Mammary epithelial cell (primary cell): ENCODE results near the gene MOB2.

ENCODE experiments used
- EZH2 ChIP-seq: IDR thresholded peaks from 2 replicates; pipeline ENCODE4 v1.6.1; 2012; ENCODE audit warnings: low read length, inconsistent platforms, borderline replicate concordance
- TF ChIP-seq, protein P1 (sequence below), 2 donors: IDR thresholded peaks in 1 of 2; conservative IDR thresholded peaks in 1 of 2; 2 replicates each; pipeline ENCODE4 v1.5.1; 2011 to 2012; ENCODE audit warnings: inconsistent platforms in 2 of 2, low read length in 2 of 2, mild to moderate bottlenecking in 2 of 2, control low read depth in 1 of 2, low read depth in 1 of 2; ENCODE audit not compliant: insufficient read depth in 1 of 2; ENCODE audit errors: extremely low read depth in 1 of 2

DNA sequence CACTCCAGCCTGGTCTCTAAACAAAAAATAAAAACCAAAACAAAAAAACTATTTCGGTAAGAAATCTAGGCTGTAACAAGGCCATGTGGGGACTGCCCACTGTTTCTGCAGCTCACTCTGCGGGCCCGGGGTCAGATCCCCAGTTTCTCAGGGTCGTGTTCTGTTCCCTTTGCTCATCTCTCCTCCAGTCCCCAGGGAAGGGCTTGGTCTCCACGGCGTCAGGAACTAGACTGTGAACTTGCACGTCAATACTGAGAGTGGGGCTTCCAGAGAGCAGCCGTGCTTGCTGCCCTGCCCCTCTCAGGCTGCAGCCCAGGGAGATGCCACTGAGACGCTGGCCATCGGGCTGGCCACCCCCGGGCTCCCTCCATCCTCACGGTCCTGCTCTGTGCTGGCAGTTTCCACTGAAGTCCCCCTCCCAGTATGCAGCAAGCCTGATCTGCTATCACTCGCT is 33.7 kb upstream of the MOB2 start:
- TF ChIP-seq, protein P1, sequence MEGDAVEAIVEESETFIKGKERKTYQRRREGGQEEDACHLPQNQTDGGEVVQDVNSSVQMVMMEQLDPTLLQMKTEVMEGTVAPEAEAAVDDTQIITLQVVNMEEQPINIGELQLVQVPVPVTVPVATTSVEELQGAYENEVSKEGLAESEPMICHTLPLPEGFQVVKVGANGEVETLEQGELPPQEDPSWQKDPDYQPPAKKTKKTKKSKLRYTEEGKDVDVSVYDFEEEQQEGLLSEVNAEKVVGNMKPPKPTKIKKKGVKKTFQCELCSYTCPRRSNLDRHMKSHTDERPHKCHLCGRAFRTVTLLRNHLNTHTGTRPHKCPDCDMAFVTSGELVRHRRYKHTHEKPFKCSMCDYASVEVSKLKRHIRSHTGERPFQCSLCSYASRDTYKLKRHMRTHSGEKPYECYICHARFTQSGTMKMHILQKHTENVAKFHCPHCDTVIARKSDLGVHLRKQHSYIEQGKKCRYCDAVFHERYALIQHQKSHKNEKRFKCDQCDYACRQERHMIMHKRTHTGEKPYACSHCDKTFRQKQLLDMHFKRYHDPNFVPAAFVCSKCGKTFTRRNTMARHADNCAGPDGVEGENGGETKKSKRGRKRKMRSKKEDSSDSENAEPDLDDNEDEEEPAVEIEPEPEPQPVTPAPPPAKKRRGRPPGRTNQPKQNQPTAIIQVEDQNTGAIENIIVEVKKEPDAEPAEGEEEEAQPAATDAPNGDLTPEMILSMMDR (conservative IDR thresholded peaks at IDR 0.05 in 1 of 2, IDR thresholded peaks at IDR 0.05 in 1 of 2; ENCODE audit: extremely low read depth in 1 of 2, insufficient read depth in 1 of 2, low read depth in 1 of 2, low read length in 2 of 2): no peak
- no peak for TF ChIP-seq EZH2
